HFFc6 (cell line): ENCODE data around the gene AATF. TPM values are rescaled to one million over a fixed set of nuclear protein-coding genes. Genes with fewer than 3 reads are reported as not detected.

Experiments
- DNase-seq: peaks from one replicate; pipeline ENCODE4 v3.0.0-alpha.2; 2018
- H3K27ac Mint-ChIP-seq: 2 replicates; pipeline ENCODE4 v1.8.0; 2020; ENCODE audit warnings: mild to moderate bottlenecking, mixed read lengths
- H3K27me3 Mint-ChIP-seq: 2 replicates; pipeline ENCODE4 v1.8.0; 2021; ENCODE audit warnings: mild to moderate bottlenecking, moderate library complexity, mixed read lengths; ENCODE audit not compliant: insufficient read depth
- H3K36me3 Mint-ChIP-seq: 2 replicates; pipeline ENCODE4 v1.8.0; 2021; ENCODE audit warnings: low read depth, mixed read lengths
- H3K4me1 Mint-ChIP-seq: 2 replicates; pipeline ENCODE4 v1.8.0; 2020; ENCODE audit warnings: low read depth, mixed read lengths
- H3K4me3 Mint-ChIP-seq: 2 replicates; pipeline ENCODE4 v1.8.0; 2020; ENCODE audit warnings: mild to moderate bottlenecking, moderate library complexity, mixed read lengths
- H3K9me3 Mint-ChIP-seq: 2 replicates; pipeline ENCODE4 v1.8.0; 2020; ENCODE audit warnings: mild to moderate bottlenecking, mixed read lengths
- total RNA-seq, 6 experiments: library from RNA; stranded (reverse); fragmentation: NEBNext Ultra II Directional; extraction: Animal tissue kit (Norgen Biotek cat#: 25700); gene quantifications; 2 replicates in 1 of 6; 3 replicates in 5 of 6; pipeline ENCODE4 v1.2.3, GENCODE V29; 2021
- TF ChIP-seq, protein P1 (sequence below): fragments of 200-600 bp; sonication (generic); IDR thresholded peaks from 2 replicates; pipeline ENCODE4 v1.5.0; 2021; ENCODE audit warnings: antibody characterized with exemption, mild to moderate bottlenecking

AATF gene
- total RNA-seq, 6 experiments from 2014 or later = 45.1 to 57.1 (median 52.7) TPM

DNA sequence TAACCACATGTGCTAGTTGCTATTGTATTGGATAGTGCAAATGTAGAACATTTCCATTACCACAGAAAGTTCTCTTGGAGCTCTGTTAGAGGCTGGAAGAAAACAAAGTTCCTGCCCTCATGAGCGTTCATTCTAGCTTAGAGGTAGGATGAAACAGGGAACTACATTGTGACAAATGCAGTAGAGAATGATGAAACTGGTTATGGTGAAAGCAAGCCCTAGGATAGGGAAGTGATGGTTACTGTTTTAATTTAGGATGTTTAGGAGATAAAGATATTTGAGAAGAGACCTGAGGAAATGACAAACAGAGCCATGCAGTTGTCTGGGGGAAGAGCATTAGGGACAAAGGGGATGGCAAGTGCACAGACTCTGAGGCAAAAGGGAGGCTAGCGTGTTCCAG is 50.7 kb downstream of the AATF start:
- TF ChIP-seq, protein P1, sequence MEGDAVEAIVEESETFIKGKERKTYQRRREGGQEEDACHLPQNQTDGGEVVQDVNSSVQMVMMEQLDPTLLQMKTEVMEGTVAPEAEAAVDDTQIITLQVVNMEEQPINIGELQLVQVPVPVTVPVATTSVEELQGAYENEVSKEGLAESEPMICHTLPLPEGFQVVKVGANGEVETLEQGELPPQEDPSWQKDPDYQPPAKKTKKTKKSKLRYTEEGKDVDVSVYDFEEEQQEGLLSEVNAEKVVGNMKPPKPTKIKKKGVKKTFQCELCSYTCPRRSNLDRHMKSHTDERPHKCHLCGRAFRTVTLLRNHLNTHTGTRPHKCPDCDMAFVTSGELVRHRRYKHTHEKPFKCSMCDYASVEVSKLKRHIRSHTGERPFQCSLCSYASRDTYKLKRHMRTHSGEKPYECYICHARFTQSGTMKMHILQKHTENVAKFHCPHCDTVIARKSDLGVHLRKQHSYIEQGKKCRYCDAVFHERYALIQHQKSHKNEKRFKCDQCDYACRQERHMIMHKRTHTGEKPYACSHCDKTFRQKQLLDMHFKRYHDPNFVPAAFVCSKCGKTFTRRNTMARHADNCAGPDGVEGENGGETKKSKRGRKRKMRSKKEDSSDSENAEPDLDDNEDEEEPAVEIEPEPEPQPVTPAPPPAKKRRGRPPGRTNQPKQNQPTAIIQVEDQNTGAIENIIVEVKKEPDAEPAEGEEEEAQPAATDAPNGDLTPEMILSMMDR = no peak
- Mint-ChIP-seq H3K9me3 (peaks cover 19% of the 10 kb centered on the region), H3K4me3 (no peak overlapping the region), H3K4me1 (peaks cover 8% of the 10 kb centered on the region), H3K27me3 (no peaks in the 10 kb centered on the region), H3K27ac (no peak overlapping the region), H3K36me3 (peaks cover 72% of the 10 kb centered on the region)
- DNase-seq = no peak

DNA sequence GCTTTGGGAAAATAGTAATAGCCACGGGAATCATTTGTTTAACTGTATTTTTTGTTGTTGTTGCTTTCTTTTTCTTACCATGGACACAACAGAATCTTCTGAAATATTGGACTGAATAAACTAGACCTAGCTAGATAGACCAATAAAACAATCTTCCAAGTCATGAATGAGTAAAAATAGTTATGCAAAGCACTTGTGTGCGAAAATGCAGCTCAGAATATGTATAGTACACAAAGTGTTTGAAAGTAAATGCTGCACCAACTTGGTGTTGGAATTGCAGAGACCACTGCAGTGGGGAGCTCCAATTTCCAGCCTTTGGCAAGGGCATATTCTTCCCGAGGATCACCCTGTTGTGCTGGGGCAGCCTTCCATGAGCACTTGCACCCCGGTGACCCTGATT is 68.0 kb downstream of the AATF start:
- DNase-seq = no peak
- no peaks in the 10 kb centered on the region; the same call in 1 of the 2 replicates for H3K27me3 Mint-ChIP-seq
- H3K4me3 Mint-ChIP-seq = no peak overlapping the region
- no peaks in the 10 kb centered on the region for H3K36me3 Mint-ChIP-seq
- no peaks in the 10 kb centered on the region for H3K9me3 Mint-ChIP-seq
- H3K4me1 Mint-ChIP-seq = no peaks in the 10 kb centered on the region
- TF ChIP-seq, protein P1 = no peak
- no peak overlapping the region for H3K27ac Mint-ChIP-seq

DNA sequence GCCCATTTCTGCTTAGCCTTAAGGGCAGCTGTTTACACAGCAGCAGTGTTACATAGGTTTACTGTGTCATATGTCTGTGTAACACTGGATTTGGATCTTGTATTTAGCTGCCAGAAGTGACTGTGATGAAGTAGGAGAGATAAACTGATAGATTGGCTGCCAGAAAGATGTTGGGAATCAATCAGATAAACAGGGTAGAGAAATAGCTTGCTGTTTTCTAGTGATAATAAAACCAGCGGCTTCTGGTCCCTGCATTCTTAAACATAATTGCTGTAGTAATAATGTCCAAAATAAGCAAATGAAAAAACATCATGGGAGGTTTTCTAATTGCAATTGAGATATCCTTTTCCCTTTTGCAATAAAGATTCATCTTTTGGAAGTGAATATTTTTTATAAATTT is 68.7 kb downstream of the AATF start:
- TF ChIP-seq, protein P1 = no peak
- H3K27ac Mint-ChIP-seq = no peak overlapping the region
- H3K36me3 Mint-ChIP-seq = no peaks in the 10 kb centered on the region
- no peaks in the 10 kb centered on the region for H3K4me1 Mint-ChIP-seq
- no peaks in the 10 kb centered on the region for H3K9me3 Mint-ChIP-seq
- no peak for DNase-seq
- no peaks in the 10 kb centered on the region; the same call in 1 of the 2 replicates for H3K27me3 Mint-ChIP-seq
- H3K4me3 Mint-ChIP-seq = no peak overlapping the region

DNA sequence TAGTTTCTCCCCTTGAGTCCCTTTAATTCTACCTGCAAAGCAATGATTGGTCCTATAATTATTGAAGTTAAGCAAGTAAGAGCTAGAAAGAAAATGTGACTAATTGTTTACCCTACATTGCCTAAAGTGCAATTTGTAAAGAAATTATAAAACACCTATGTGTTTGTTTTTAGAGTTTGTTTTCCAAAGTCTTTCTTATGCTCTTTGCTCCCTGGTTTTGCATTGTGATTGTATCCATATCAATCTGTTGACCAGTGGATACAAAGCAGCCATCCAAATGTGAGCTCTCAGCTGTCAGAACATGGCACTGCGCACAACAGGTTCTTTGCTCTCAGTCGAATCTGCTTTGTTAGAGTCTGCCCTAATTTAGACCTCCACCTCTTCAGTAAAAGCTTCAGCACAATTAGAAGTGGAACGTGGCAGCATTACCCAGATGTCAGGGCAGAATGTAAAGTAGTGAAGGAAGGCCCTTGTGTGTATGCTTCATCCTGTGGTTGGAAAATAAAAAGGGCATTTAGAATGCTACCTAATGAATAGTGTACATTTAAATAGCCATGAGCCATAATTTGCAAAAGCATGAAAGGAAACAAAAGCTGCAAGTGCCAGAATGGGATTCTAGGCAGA is 70.5 kb downstream of the AATF start:
- Mint-ChIP-seq H3K4me1 (no peaks in the 10 kb centered on the region), H3K27me3 (no peaks in the 10 kb centered on the region; the same call in 1 of the 2 replicates), H3K4me3 (no peak overlapping the region), H3K9me3 (no peaks in the 10 kb centered on the region), H3K36me3 (no peaks in the 10 kb centered on the region), H3K27ac (no peak overlapping the region)
- TF ChIP-seq, protein P1 = no peak
- no peak for DNase-seq

DNA sequence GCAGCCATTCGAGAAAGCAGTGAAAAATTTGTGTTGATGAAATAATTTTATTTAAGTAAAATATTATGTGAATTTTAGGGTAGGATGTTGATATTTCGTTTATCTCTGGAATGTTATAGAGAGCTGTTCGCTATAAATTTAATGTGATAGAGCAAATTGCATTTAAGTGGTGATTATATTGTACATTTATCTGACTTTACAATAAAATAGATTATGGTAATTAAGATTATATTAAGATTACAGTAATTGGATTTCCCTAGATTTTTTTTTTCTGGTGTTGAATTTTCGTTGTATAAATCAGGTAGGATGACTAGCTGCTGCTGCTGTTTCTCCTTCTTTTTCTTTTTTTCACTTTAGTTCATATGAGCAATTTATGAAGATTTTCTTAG is 71.0 kb downstream of the AATF start:
- DNase-seq = no peak
- Mint-ChIP-seq H3K4me3 (no peak overlapping the region), H3K4me1 (no peaks in the 10 kb centered on the region), H3K27me3 (no peaks in the 10 kb centered on the region; the same call in 1 of the 2 replicates), H3K9me3 (no peaks in the 10 kb centered on the region), H3K27ac (no peak overlapping the region), H3K36me3 (no peaks in the 10 kb centered on the region)
- TF ChIP-seq, protein P1 = no peak
